ENCODE measurements around the gene MTAP.

Gene MTAP

DNA sequence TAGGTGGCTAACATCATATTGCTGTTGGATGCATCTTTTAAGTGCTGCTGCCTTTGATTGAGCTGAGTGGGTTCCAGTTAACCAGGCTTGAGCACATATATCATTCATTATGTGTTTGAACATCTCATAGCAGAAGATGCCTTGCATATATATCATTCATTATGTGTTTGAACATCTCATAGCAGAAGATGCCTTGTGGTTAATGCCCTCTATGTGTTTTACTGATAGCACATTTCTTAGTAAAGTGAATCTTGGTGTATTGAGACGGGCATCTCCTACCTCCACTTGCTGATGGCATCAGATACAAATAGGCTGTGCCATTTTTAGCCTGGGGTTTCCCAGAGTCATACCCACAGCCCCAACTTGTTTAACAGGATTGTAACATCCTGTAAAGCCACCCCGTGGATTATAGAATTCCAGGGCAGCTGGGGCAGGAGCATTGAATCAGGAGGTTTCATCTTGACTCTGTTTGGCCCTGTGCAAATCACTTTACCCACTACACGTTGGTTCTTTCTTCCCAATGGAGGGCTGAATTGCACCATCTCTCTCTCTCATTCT is 26.5 kb downstream of the MTAP start:
- no peak overlapping the region for H3K4me3 ChIP-seq
- no peak for DNase-seq (ENCODE audit: low spot score)
- TF ChIP-seq, protein P1, sequence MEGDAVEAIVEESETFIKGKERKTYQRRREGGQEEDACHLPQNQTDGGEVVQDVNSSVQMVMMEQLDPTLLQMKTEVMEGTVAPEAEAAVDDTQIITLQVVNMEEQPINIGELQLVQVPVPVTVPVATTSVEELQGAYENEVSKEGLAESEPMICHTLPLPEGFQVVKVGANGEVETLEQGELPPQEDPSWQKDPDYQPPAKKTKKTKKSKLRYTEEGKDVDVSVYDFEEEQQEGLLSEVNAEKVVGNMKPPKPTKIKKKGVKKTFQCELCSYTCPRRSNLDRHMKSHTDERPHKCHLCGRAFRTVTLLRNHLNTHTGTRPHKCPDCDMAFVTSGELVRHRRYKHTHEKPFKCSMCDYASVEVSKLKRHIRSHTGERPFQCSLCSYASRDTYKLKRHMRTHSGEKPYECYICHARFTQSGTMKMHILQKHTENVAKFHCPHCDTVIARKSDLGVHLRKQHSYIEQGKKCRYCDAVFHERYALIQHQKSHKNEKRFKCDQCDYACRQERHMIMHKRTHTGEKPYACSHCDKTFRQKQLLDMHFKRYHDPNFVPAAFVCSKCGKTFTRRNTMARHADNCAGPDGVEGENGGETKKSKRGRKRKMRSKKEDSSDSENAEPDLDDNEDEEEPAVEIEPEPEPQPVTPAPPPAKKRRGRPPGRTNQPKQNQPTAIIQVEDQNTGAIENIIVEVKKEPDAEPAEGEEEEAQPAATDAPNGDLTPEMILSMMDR (IDR thresholded peaks at IDR 0.05): no peak
- H3K27ac ChIP-seq: no peak overlapping the region

DNA sequence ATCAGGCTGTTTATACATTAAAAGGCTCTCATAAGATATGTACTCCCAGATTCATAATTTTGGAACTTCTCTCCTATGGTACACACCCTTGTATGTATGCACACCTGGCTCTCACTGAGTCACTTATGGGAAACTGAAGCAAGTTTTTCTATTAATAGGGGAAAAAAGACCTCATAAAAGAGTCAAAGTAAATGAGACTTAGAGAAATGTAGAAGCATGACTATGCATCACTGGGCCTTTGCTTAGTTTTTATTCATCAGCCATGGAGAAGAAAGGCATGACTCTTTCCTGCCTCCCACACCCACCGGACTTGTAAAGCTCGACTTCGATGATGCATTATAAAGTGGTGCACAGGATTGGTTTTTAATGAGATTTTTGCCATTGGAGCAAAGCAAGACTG is 28.2 kb downstream of the MTAP start:
- no peak overlapping the region for H3K27ac ChIP-seq
- H3K4me3 ChIP-seq: no peak overlapping the region
- no peak for DNase-seq (ENCODE audit: low spot score)
- TF ChIP-seq, protein P1 (IDR thresholded peaks at IDR 0.05): no peak

DNA sequence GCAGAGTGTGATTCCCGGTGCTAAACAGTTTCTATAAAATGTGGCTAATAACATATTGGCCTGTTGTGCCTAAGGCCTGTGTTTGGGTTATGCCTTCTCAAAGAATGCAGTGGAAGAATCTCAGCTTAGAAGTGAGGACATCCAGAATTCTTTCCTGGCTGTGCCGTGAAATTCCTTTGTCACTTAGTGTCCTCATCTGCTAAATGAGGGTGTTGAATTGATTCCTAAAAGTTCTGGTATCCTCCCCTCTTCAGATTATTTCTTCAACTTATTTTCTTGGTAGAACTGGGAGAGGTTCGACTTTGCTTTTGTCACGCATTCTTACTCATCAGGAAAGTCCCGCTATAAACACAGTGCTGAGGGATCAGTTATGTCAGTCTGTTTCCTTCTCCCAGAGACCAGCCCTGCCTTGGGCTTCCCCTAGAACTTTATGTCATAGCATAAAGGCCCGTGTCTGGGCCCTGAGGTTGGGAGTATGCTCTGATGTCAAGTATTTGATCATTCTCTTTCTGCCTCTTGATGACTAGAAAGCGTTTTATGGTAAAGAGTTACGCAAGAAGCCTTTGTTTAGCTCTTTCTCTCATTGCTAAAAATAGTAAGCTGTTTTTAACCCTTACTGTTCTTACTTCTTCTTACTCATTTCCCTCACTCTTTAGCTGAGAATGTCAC is 29.5 kb downstream of the MTAP start:
- H3K27ac ChIP-seq: no peak overlapping the region
- H3K4me3 ChIP-seq: no peak overlapping the region
- TF ChIP-seq, protein P1 (IDR thresholded peaks at IDR 0.05): no peak
- DNase-seq (ENCODE audit: low spot score): no peak

DNA sequence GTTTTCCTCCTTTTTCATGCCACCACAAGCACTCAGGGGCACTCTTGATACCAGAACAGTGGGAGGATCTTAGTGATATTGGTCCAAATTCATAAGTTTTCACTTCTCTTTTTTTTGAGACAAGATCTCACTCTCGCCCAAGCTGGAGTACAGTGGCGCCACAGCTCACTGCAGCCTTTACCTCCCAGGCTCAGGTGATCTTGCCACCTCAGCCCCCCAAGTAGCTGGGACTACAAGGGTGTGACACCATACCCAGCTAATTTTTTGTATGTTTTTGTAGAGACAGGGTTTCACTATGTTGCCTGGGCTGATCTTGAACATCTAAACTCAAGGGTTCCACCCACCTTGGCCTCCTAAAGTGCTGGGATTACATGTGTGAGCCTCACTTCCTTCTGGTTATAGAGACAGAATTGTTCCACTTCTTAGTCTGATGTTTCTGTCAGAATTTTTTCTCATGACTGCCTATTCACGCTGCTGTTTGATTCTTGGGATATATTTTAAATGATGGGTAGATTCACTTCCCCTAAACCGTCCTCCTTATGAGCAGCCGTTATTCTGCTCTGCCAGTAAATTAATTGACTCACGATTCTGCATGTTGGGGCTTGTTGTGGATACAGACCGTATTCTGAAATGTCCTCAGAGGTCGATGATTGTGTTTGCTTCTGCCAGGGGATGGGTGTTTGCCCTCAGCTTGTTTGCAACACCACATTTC is 30.8 kb downstream of the MTAP start:
- no peak for DNase-seq (ENCODE audit: low spot score)
- no peak overlapping the region for H3K4me3 ChIP-seq
- H3K27ac ChIP-seq: no peak overlapping the region
- TF ChIP-seq, protein P1 (IDR thresholded peaks at IDR 0.05): no peak

DNA sequence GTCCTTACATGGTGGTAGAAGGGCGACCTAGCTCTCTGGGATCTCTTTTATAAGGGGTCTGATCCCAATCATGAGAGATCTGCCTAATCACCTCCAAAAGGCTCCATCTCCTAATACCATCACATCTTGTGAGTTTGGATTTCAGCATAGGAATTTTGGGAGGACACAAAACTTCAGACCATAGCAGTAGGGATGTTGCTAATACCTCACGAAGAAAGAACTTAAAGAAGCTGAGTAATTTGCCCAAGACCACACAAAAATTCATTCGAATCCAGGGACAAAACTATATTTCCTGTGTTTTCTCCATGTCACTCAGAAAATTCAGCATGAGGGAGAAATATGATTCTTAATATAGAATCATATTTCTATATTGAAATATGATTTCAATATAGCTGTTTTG is 32.7 kb downstream of the MTAP start:
- Histone ChIP-seq H3K27ac (no peak overlapping the region), H3K4me3 (no peak overlapping the region)
- TF ChIP-seq, protein P1 (IDR thresholded peaks at IDR 0.05): no peak
- no peak for DNase-seq (ENCODE audit: low spot score)

DNA sequence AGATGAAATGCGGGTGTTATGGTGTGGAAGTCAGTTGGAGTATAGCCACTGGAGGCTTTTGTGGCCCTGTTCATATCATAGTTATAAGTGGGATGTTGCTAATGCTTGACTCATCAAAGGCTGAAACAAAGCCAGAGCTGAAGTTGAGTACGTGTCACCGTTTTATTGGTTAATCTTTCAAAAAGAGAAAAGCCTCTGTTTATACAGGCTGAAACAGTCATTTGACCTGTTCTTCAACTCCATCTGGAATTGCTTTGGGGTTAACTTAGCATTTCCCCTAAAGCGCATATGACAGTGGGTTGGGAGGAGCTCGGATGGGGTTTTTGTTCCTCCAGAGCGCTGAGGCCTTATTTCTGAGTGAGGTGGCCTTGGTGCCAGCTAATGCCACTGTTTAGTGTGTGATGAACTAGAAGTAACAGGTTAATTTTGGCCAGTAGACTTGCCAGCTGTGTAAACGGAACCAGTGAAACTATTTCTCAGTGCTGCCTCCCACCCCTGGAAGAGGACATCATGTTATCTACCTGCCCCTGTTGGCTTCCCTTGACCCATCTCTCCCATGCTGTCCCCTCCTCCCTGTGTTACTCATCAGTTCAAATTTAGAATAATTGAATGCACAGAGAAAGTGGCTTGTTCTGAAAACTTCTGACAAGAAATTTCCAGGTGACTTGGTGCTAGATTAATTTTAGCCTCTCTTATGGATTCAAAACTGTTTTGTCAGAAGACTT is 34.2 kb downstream of the MTAP start:
- H3K27ac ChIP-seq: no peak overlapping the region
- TF ChIP-seq, protein P1 (IDR thresholded peaks at IDR 0.05): no peak
- H3K4me3 ChIP-seq: no peak overlapping the region
- DNase-seq (ENCODE audit: low spot score): no peak

Measured in coronary artery (tissue), 2 donors.